ENCODE measurements around the gene DCAF4. TPM values are rescaled to one million over a fixed set of nuclear protein-coding genes. Genes with fewer than 3 reads are reported as not detected.
A peak's percentile ranks its signal among the peaks of the same experiment; 100 is the strongest.

Gene DCAF4
- total RNA-seq, 3 donors from 2014 or later = 19.8 to 49.5 (median 36.1) TPM

DNA sequence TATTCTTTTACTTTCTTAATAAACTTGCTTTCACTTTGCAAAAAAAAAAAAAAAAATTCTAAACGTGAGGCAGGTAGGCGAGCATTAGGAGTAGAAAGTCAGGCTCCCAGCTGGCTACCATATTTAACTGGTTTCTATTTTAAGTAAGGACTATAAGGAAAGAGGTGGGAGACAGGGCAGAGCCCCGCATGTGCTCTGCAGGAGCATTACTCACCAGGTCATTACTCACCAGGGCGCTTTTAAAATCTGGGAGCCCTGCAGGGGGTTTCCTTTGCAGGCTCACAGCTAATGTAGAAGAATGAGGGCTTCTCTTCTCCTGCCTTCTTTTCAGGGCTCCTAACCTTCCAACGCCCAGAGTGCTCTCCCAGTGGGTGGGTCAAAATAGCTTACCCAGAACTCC, 18.4 kb upstream of the DCAF4 start:
- no peak overlapping the region for H3K27ac ChIP-seq
- H3K36me3 ChIP-seq = no peaks in the 10 kb centered on the region
- no peaks in the 10 kb centered on the region for H3K4me1 ChIP-seq
- H3K4me3 ChIP-seq = no peak overlapping the region
- intact Hi-C loops (cut with DNase I; ENCODE audit: low total_unique reads) = no loop called here
- DNase-seq (ENCODE audit: low spot score in 2 of 2) = no peak
- no peaks in the 10 kb centered on the region for H3K27me3 ChIP-seq
- TF ChIP-seq POLR2AphosphoS5 (IDR thresholded peaks at IDR 0.05) (no peak), POLR2A (IDR thresholded peaks at IDR 0.05) (no peak)
- TF ChIP-seq, protein P1, sequence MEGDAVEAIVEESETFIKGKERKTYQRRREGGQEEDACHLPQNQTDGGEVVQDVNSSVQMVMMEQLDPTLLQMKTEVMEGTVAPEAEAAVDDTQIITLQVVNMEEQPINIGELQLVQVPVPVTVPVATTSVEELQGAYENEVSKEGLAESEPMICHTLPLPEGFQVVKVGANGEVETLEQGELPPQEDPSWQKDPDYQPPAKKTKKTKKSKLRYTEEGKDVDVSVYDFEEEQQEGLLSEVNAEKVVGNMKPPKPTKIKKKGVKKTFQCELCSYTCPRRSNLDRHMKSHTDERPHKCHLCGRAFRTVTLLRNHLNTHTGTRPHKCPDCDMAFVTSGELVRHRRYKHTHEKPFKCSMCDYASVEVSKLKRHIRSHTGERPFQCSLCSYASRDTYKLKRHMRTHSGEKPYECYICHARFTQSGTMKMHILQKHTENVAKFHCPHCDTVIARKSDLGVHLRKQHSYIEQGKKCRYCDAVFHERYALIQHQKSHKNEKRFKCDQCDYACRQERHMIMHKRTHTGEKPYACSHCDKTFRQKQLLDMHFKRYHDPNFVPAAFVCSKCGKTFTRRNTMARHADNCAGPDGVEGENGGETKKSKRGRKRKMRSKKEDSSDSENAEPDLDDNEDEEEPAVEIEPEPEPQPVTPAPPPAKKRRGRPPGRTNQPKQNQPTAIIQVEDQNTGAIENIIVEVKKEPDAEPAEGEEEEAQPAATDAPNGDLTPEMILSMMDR (IDR thresholded peaks at IDR 0.05) = no peak
- no peaks in the 10 kb centered on the region for H3K9me3 ChIP-seq

DNA sequence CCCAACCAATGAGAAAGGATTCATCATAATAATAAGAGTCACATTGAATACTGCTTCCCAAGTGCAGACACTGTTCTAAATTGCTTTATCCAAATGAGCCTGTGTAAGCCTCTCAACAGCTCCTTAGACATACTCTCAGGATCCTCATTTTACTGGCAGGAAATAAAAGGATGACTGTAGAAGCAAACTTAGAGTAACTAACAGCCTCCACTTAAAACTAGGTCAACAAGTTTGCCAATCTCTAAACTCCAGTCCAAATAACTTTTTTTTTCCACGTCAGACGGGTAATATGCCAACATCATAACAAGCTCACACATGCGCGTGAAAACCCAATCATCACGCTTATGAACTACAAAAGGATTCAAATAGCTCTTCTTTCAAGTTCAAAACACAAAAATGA, 17.1 kb upstream of the DCAF4 start:
- Histone ChIP-seq H3K4me1 (no peaks in the 10 kb centered on the region), H3K9me3 (no peaks in the 10 kb centered on the region), H3K36me3 (no peaks in the 10 kb centered on the region), H3K27me3 (no peaks in the 10 kb centered on the region), H3K4me3 (no peak overlapping the region), H3K27ac (peak overlapping the region in 1 of 2 donors; percentile 18)
- TF ChIP-seq POLR2A (IDR thresholded peaks at IDR 0.05) (no peak), POLR2AphosphoS5 (IDR thresholded peaks at IDR 0.05) (no peak)
- TF ChIP-seq, protein P1 (IDR thresholded peaks at IDR 0.05) = no peak
- DNase-seq (ENCODE audit: low spot score in 2 of 2) = no peak
- intact Hi-C loops (cut with DNase I; ENCODE audit: low total_unique reads) = no loop called here

DNA sequence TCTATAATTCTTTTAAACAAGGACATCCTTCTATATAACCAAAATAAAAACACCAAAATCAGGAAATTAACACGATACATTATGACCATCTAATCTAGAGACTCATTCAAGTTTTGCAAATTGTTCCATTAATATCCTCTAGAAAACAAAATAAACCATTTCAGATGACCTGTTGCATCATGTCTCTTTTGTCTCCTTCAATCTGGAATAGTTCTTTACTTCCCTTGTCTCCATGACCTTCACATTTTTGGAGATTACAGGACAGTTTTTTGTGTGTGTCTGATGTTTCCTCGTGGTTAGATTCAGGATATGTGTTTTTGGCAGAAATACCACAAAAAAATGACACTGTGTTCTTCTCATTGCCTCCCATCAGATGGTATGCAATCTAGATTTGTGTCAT, 12.5 kb upstream of the DCAF4 start:
- H3K4me3 ChIP-seq = no peak overlapping the region
- TF ChIP-seq POLR2A (IDR thresholded peaks at IDR 0.05) = no peak
- no peak for TF ChIP-seq POLR2AphosphoS5 (IDR thresholded peaks at IDR 0.05)
- TF ChIP-seq, protein P1 (IDR thresholded peaks at IDR 0.05) = no peak
- H3K9me3 ChIP-seq = no peaks in the 10 kb centered on the region
- intact Hi-C loops (cut with DNase I; ENCODE audit: low total_unique reads) = no loop called here
- DNase-seq (ENCODE audit: low spot score in 2 of 2) = no peak
- H3K27me3 ChIP-seq = no peaks in the 10 kb centered on the region
- no peaks in the 10 kb centered on the region for H3K36me3 ChIP-seq
- no peaks in the 10 kb centered on the region for H3K4me1 ChIP-seq
- no peak overlapping the region for H3K27ac ChIP-seq

DNA sequence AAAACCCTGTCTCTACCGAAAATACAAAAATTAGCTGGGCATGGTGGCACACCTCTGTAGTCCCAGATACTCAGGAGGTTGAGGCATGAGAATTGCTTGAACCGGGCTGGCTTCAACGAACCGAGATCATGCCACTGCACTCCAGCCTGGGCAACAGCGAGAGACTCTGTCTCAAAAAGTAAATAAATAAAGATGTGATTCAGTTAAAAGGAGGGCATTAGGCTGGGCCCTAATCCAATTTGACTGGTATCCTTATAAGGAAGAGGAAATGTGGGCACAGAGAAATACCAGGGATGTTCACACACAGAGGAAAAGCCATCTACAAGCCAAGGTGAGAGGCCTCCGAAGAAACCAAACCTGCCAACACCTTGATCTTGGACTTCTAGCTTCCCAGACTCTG, 10.1 kb upstream of the DCAF4 start:
- intact Hi-C loops (cut with DNase I; ENCODE audit: low total_unique reads) = no loop called here

DNA sequence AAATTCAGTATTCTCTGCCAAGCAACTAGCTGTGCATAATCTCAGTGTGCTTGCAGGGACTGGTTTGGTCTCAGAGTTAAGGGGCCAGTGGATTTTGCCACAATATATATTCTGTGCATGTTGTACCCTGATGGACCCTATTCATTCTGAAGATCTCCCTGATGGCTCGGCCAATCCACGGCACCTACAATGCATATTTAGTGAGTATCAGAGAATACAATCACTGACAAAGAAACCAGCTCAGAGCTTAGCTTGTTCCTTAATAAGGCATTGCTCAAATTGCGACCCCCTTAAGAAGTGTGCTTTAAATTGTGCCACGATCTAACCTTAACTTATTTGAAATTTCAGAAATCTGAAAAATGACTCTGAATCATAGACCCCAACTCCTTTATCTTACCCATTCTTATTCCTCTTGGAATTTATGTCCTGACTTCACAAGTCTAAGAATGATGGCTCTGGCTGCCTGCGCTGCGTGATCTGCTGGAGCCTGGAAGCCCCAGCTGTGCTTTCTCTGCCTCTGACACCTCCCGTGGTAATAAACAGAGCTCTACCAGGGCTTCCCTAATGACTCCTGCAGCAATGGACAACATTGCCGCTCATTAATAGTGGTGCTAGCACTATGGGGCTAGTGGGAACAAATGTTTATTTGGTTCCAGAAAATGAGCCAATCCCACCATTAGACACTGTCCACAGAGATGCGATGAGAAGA, 9.0 kb upstream of the DCAF4 start:
- Histone ChIP-seq H3K27me3 (no peaks in the 10 kb centered on the region), H3K4me1 (no peaks in the 10 kb centered on the region), H3K36me3 (no peaks in the 10 kb centered on the region), H3K4me3 (no peak overlapping the region), H3K9me3 (no peaks in the 10 kb centered on the region), H3K27ac (no peak overlapping the region)
- DNase-seq (ENCODE audit: low spot score in 2 of 2) = no peak
- intact Hi-C loops (cut with DNase I; ENCODE audit: low total_unique reads) = no loop called here
- TF ChIP-seq POLR2A (IDR thresholded peaks at IDR 0.05) (no peak), POLR2AphosphoS5 (IDR thresholded peaks at IDR 0.05) (no peak)
- TF ChIP-seq, protein P1 (IDR thresholded peaks at IDR 0.05) = no peak

More for the DNA sequence above, 10.1 kb upstream of the DCAF4 start:
- no peaks in the 10 kb centered on the region for H3K27me3 ChIP-seq
- no peak overlapping the region for H3K4me3 ChIP-seq
- H3K4me1 ChIP-seq = no peaks in the 10 kb centered on the region
- H3K9me3 ChIP-seq = no peaks in the 10 kb centered on the region
- TF ChIP-seq POLR2AphosphoS5 (IDR thresholded peaks at IDR 0.05) (no peak), POLR2A (IDR thresholded peaks at IDR 0.05) (no peak)
- TF ChIP-seq, protein P1 (IDR thresholded peaks at IDR 0.05) = no peak
- no peak overlapping the region for H3K27ac ChIP-seq
- no peaks in the 10 kb centered on the region for H3K36me3 ChIP-seq
- no peak for DNase-seq (ENCODE audit: low spot score in 2 of 2)

All from breast epithelium (tissue), 4 donors.